KMS-11 (cell line): ENCODE data around the gene CSHL1.
A peak's percentile ranks its signal among the peaks of the same experiment; 100 is the strongest.

ENCODE experiments used
- H2AFZ ChIP-seq: fragments of 200-600 bp; sonication (generic); 2 replicates; pipeline ENCODE4 v1.6.1; 2016; ENCODE audit warnings: antibody characterized with exemption, mixed run types, low read depth
- H3K27ac ChIP-seq: fragments of 200-600 bp; sonication (generic); 2 replicates; pipeline ENCODE4 v1.6.1; 2016; ENCODE audit warnings: mild to moderate bottlenecking, mixed run types
- H3K27me3 ChIP-seq: fragments of 200-600 bp; sonication (generic); 2 replicates; pipeline ENCODE4 v1.6.1; 2017; ENCODE audit warnings: mild to moderate bottlenecking, low read depth, mixed run types, moderate library complexity; ENCODE audit not compliant: insufficient read depth
- H3K36me3 ChIP-seq: fragments of 200-600 bp; sonication (generic); 2 replicates; pipeline ENCODE4 v1.6.1; 2017; ENCODE audit warnings: mild to moderate bottlenecking, mixed run types; ENCODE audit not compliant: insufficient read depth
- H3K4me1 ChIP-seq: fragments of 200-600 bp; sonication (generic); 2 replicates; pipeline ENCODE4 v1.6.1; 2016; ENCODE audit warnings: mild to moderate bottlenecking, low read depth, mixed run types; ENCODE audit not compliant: poor library complexity, severe bottlenecking
- H3K4me2 ChIP-seq: fragments of 200-600 bp; sonication (generic); 2 replicates; pipeline ENCODE4 v1.7.0; 2016; ENCODE audit warnings: mild to moderate bottlenecking, mixed run types
- H3K4me3 ChIP-seq: fragments of 200-600 bp; sonication (generic); IDR thresholded peaks from 2 replicates; pipeline ENCODE4 v1.6.1; 2017; ENCODE audit warnings: low read depth, low read length, mixed read lengths; ENCODE audit not compliant: insufficient read depth
- H3K79me2 ChIP-seq: fragments of 200-600 bp; sonication (generic); 2 replicates; pipeline ENCODE4 v1.6.1; 2016; ENCODE audit warnings: low read depth, mixed run types; ENCODE audit not compliant: insufficient read depth
- H3K9ac ChIP-seq: fragments of 200-600 bp; sonication (generic); 2 replicates; pipeline ENCODE4 v1.6.1; 2016; ENCODE audit warnings: mild to moderate bottlenecking, mixed run types
- H4K20me1 ChIP-seq: fragments of 200-600 bp; sonication (generic); 2 replicates; pipeline ENCODE4 v1.6.1; 2016; ENCODE audit warnings: mild to moderate bottlenecking, mixed run types; ENCODE audit not compliant: insufficient read depth
- CTCF ChIP-seq: fragments of 200-600 bp; sonication (generic); conservative IDR thresholded peaks from 2 replicates; pipeline ENCODE4 v1.6.1; 2017; ENCODE audit warnings: low read depth, mild to moderate bottlenecking, antibody characterized with exemption, low read length, moderate library complexity, mixed read lengths

The CSHL1 gene

GRCh38 chr17:63949576-63950250, 38.7 kb upstream of the CSHL1 start:
- no peak overlapping the region for H3K27ac ChIP-seq

GRCh38 chr17:63948521-63948920, 37.5 kb upstream of the CSHL1 start:
- Histone ChIP-seq H3K4me2 (no peak overlapping the region), H3K27ac (no peak overlapping the region), H4K20me1 (no peaks in the 10 kb centered on the region), H3K27me3 (peaks cover 10% of the 10 kb centered on the region; the same call in 1 of the 2 replicates), H3K4me1 (no peaks in the 10 kb centered on the region), H3K9ac (no peak overlapping the region), H3K4me3 (no peak overlapping the region), H2AFZ (no peak overlapping the region), H3K36me3 (no peaks in the 10 kb centered on the region), H3K79me2 (no peaks in the 10 kb centered on the region)
- no peak for TF ChIP-seq CTCF

More at GRCh38 chr17:63949576-63950250, 38.7 kb upstream of the CSHL1 start:
- Histone ChIP-seq H4K20me1 (no peaks in the 10 kb centered on the region), H3K4me1 (no peaks in the 10 kb centered on the region), H3K27me3 (peaks cover 10% of the 10 kb centered on the region; the same call in 1 of the 2 replicates), H2AFZ (no peak overlapping the region), H3K79me2 (no peaks in the 10 kb centered on the region), H3K36me3 (no peaks in the 10 kb centered on the region), H3K4me2 (no peak overlapping the region), H3K4me3 (no peak overlapping the region), H3K9ac (no peak overlapping the region)
- no peak for TF ChIP-seq CTCF

GRCh38 chr17:63947711-63948330, 36.8 kb upstream of the CSHL1 start:
- Histone ChIP-seq H3K9ac (no peak overlapping the region), H3K27me3 (peaks cover 10% of the 10 kb centered on the region; the same call in 1 of the 2 replicates), H4K20me1 (no peaks in the 10 kb centered on the region), H3K79me2 (no peaks in the 10 kb centered on the region), H3K27ac (no peak overlapping the region), H3K4me1 (no peaks in the 10 kb centered on the region), H3K4me2 (no peak overlapping the region), H2AFZ (no peak overlapping the region), H3K36me3 (no peaks in the 10 kb centered on the region), H3K4me3 (no peak overlapping the region)
- TF ChIP-seq CTCF, result no peak

- H3K4me1 ChIP-seq, result no peaks in the 10 kb centered on the region
- no peak overlapping the region; the same call in 1 of the 2 replicates for H3K4me2 ChIP-seq
- peaks cover 10% of the 10 kb centered on the region; the same call in 1 of the 2 replicates for H3K27me3 ChIP-seq
- H3K4me3 ChIP-seq, result no peak overlapping the region
- no peak overlapping the region for H3K27ac ChIP-seq
- no peak overlapping the region for H3K9ac ChIP-seq
- H3K36me3 ChIP-seq, result no peaks in the 10 kb centered on the region
- peak overlapping the region; percentile 73 for H2AFZ ChIP-seq
- no peaks in the 10 kb centered on the region for H4K20me1 ChIP-seq
- no peaks in the 10 kb centered on the region for H3K79me2 ChIP-seq
- peak; percentile 79 for TF ChIP-seq CTCF
These were observed 35.6 kb upstream of the CSHL1 start for GRCh38 chr17:63946440-63947363.
